PFSK-1 (cell line): ENCODE results near the gene ATN1.

Source experiments
- FOXP2 ChIP-seq: optimal IDR thresholded peaks from 2 replicates; pipeline ENCODE3; 2011; ENCODE audit warnings: borderline replicate concordance, control low read depth, inconsistent platforms; ENCODE audit not compliant: insufficient read depth; ENCODE audit errors: extremely low read length, extremely low read depth
- POLR2AphosphoS5 ChIP-seq: IDR thresholded peaks from 2 replicates; pipeline ENCODE4 v1.6.1; 2012; ENCODE audit warnings: low read depth, mild to moderate bottlenecking, control low read depth, low read length, moderate library complexity
- REST ChIP-seq, 2 experiments: IDR thresholded peaks; 2 replicates each; pipeline versions ENCODE4 v1.6.1 to v1.8.0; 2011 to 2012; ENCODE audit warnings: low read depth in 2 of 2, low read length in 2 of 2, control low read depth in 1 of 2, inconsistent platforms in 1 of 2, mild to moderate bottlenecking in 1 of 2, moderate library complexity in 1 of 2; ENCODE audit not compliant: insufficient read depth in 1 of 2
- SIN3A ChIP-seq: IDR thresholded peaks from 2 replicates; pipeline ENCODE4 v1.6.1; 2012; ENCODE audit warnings: mild to moderate bottlenecking, low read length, moderate library complexity, borderline replicate concordance; ENCODE audit not compliant: insufficient read depth
- TAF1 ChIP-seq: IDR thresholded peaks from 2 replicates; pipeline ENCODE4 v1.6.1; 2012; ENCODE audit warnings: low read length, control low read depth, borderline replicate concordance; ENCODE audit not compliant: insufficient read depth

Gene ATN1

GRCh38 chr12:6942331-6942665 lies 14.5 kb downstream of the ATN1 start:
- TF ChIP-seq SIN3A (no peak), POLR2AphosphoS5 (no peak), REST (IDR thresholded peaks at IDR 0.05; ENCODE audit: insufficient read depth in 1 of 2, low read depth in 2 of 2, low read length in 2 of 2) (no peak), FOXP2 (no peak), TAF1 (no peak)

- no peak for TF ChIP-seq POLR2AphosphoS5
Observed at GRCh38 chr12:6943389-6943721, 15.6 kb downstream of the ATN1 start.

- TF ChIP-seq TAF1, result peak; percentile 72; the same call in 1 of the 2 replicates
- peak in 1 of 2 experiments; percentile 62; a peak in 2 of 4 replicates for TF ChIP-seq REST (IDR thresholded peaks at IDR 0.05; ENCODE audit: insufficient read depth in 1 of 2, low read depth in 2 of 2, low read length in 2 of 2)
- peak; percentile 100 for TF ChIP-seq POLR2AphosphoS5
- TF ChIP-seq SIN3A, result peak; percentile 100
- TF ChIP-seq FOXP2, result no peak
Observed at GRCh38 chr12:6943722-6944380, 16.1 kb downstream of the ATN1 start, which contains the start of the genes C12orf57 and RNU7-1. Gene C12orf57 (plus strand): TSS chr12:6944022. CDS start chr12:6944122, 100 bp downstream. Gene RNU7-1 (plus strand): TSS chr12:6943816.

GRCh38 chr12:6944381-6945186 lies 16.8 kb downstream of the ATN1 start:
- no peak for TF ChIP-seq REST (IDR thresholded peaks at IDR 0.05; ENCODE audit: insufficient read depth in 1 of 2, low read depth in 2 of 2, low read length in 2 of 2)
- no peak for TF ChIP-seq POLR2AphosphoS5
- TF ChIP-seq SIN3A, result no peak
- no peak for TF ChIP-seq FOXP2
- TF ChIP-seq TAF1, result no peak

- no peak for TF ChIP-seq FOXP2
- no peak for TF ChIP-seq SIN3A
- no peak for TF ChIP-seq TAF1
- TF ChIP-seq POLR2AphosphoS5, result no peak
Observed at GRCh38 chr12:6945613-6946012, 17.9 kb downstream of the ATN1 start.
